SHP77 treated with DMSO at 0.1 percent for 48 hours (cell line): ENCODE data around the gene LRRC32.
A peak's percentile ranks its signal among the peaks of the same experiment; 100 is the strongest.
"Not testable (repeated sequence)": the region's sequence is repeated elsewhere in the genome, so short reads cannot be mapped to it uniquely, and the experiment has no call there.

Experiments
- DNase-seq: peaks from one replicate; lab custom pipeline; 2025; lab: John Stamatoyannopoulos, UW

The LRRC32 gene

DNA sequence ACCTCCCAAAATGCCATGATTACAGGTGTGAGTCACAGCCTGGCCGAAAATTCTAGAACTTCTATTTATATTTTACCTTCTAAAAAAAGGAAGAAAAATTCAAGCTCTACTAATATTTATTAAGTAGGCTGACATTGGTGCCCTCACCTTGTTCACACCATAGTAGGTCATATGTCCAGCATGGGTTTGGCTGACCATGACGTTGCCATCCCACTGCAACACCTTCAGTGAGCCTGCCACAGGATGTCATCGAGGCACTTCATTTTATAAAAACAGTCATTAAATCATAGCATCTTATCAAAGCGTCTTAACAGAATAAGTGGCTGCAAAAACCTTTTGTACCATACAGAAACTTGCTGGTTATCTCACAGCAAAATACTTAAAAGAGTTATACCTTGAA, 58.3 kb downstream of the LRRC32 start:
- no peak for DNase-seq

DNA sequence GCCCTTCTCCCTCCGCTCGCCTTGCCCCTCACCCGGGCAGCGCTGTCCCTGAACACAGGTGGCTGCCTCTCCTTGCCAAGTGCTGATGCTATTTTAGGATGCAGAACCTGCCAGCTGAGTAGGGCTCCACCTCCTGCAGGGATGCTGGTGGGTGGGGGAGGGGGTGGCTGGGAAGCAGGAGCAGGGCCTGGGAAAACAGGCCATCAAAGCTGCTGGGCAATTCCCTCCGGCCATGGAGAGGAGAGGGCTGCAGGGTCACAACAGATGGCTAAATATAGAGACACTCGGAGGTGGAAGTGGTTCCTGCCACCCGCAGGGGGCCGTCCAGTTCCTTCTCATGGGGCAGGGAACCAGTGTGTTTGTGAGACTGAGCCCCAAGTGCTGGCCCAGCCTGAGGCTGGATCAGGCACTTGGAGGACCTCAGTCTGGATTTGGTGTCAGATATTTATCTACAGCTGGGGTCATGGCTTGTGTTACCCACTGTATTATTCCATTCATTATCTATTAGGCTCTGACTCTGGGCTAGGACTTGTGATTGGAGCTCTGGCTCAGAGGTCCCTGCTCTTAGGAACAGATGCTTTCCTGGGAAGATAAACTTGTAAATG, 59.6 kb downstream of the LRRC32 start:
- peak; percentile 35 for DNase-seq

DNA sequence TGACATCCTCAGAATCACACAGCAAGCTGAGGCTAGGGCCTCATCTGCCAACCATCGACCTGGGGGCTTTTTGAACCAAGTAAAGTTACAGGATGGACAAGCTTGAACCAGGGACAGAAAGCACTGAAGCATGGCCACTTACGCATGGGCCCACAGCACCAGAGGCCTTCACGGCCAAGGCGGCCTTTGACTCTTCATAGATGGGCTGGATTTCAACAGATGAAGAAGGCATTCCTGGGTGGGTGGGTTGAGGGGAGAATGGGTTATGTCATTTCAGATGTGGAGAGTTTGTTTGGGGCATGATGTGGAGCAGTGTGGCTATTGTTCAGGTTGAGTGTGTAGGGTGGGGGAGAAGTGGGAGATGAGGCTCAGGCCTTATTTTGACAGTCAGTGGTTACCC, 60.2 kb downstream of the LRRC32 start:
- no peak for DNase-seq

DNA sequence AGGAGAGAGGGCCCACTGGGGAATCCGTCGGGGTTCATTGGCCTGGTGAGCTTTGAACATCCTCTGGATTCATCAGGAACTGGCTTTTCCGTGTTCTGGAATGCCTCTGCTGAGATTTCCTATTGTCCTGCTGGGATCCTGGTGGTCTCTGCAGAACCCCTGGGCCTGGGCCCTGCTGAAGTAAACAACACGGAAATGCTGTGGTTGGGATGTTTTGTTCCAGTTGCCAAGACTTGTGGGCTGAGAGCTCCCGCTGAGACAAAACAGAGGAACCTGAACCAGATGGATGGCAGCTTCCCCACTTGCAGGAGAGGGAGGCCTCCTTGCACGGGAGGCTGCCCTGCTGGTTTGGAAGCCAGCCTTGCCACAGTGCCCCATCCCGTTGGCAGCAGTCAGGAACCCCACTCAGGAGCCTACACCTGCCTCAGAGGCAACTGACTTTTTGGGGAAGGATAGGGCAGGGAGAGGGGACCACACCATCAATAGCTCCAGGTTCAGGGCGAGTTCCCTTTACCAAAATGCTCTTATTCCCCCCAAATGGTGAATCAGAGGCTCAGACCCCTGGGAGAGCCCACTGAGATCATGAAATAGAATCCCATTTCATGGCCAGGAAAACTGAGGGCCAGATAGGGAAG, 60.7 kb downstream of the LRRC32 start:
- no peak for DNase-seq

DNA sequence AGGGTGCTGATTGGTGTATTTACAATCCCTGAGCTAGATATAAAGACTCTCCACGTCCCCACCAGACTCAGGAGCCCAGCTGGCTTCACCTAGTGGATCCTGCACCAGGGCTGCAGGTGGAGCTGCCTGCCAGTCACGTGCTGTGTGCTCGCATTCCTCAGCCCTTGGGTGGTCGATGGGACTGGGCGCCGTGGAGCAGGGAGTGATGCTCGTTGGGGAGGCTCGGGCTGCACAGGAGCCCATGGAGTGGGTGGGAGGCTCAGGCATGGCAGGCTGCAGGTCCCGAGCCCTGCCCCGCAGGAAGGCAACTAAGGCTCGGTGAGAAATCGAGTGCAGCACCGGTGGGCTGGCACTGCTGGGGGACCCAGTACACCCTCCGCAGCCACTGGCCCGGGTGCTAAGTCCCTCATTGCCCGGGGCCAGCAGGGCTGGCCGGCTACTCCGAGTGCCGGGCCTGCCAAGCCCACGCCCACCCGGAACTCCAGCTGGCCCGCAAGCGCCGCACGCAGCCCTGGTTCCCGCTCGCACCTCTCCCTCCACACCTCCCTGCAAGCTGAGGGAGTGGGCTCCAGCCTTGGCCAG, 61.6 kb downstream of the LRRC32 start:
- not testable (repeated sequence) for DNase-seq

DNA sequence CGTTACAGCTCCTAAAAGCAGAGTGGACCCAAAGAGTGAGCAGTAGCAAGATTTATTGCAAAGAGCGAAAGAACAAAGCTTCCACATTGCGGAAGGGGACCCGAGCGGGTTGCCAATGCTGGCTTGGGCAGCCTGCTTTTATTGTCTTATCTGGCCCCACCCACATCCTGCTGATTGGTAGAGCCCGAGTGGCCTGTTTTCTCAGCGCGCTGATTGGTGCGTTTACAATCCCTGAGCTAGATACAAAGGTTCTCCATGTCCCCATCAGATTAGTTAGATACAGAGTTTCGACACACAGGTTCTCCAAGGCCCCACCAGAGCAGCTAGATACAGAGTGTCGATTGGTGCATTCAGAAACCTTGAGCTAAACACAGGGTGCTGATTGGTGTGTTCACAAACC, 62.3 kb downstream of the LRRC32 start:
- DNase-seq: not testable (repeated sequence)
